HepG2 (cell line): ENCODE results near the gene FSIP1. TPM values are rescaled to one million over a fixed set of nuclear protein-coding genes. Genes with fewer than 3 reads are reported as not detected.

Experiments
- ASH2L ChIP-seq: fragments of 300-600, 200-600 bp; sonication (generic); IDR thresholded peaks from 2 replicates; pipeline ENCODE4 v1.7.0; 2017; ENCODE audit warnings: low read depth, mild to moderate bottlenecking, moderate library complexity, mixed read lengths, low read length; ENCODE audit not compliant: insufficient read length
- CBX2 ChIP-seq, 2 experiments: fragments of 200-600 bp in 1 of 2; sonication (generic); formaldehyde crosslinking in 1 of 2; IDR thresholded peaks; 2 replicates each; pipeline versions ENCODE4 v1.7.0 to v1.8.1; 2018 to 2022; ENCODE audit warnings: low read depth in 2 of 2, low read length in 1 of 2, mild to moderate bottlenecking in 1 of 2, missing genetic modification reagents in 1 of 2
- GPBP1L1 ChIP-seq: sonication (generic); formaldehyde crosslinking; IDR thresholded peaks from 2 replicates; pipeline ENCODE4 v1.5.0; 2020; ENCODE audit warnings: mild to moderate bottlenecking, missing genetic modification reagents
- HDAC2 ChIP-seq: sonication (generic); formaldehyde crosslinking; IDR thresholded peaks from 2 replicates; pipeline ENCODE4 v1.4.0; 2020; ENCODE audit warnings: missing genetic modification reagents
- HOXA9 ChIP-seq: sonication (generic); formaldehyde crosslinking; IDR thresholded peaks from 2 replicates; pipeline ENCODE4 v1.8.1; 2022; ENCODE audit warnings: missing genetic modification reagents, mild to moderate bottlenecking, moderate library complexity, borderline replicate concordance
- MZF1 ChIP-seq: sonication (generic); formaldehyde crosslinking; IDR thresholded peaks from 2 replicates; pipeline ENCODE4 v1.8.1; 2023; ENCODE audit warnings: mild to moderate bottlenecking, missing genetic modification reagents, borderline replicate concordance
- SALL2 ChIP-seq: sonication (generic); formaldehyde crosslinking; IDR thresholded peaks from 2 replicates; pipeline ENCODE4 v1.8.1; 2023; ENCODE audit warnings: mild to moderate bottlenecking, missing genetic modification reagents, inconsistent platforms
- TEAD3 ChIP-seq: optimal IDR thresholded peaks from 2 replicates; pipeline ENCODE3; 2016; ENCODE audit warnings: borderline replicate concordance
- ZBTB25 ChIP-seq: IDR thresholded peaks from 2 replicates; pipeline ENCODE4 v1.6.1; 2018; ENCODE audit warnings: missing genetic modification reagents
- ZMYM4 ChIP-seq: sonication (generic); formaldehyde crosslinking; IDR thresholded peaks from 2 replicates; pipeline ENCODE4 v1.8.1; 2023; ENCODE audit warnings: mild to moderate bottlenecking, missing genetic modification reagents
- ZNF317 ChIP-seq: sonication (generic); formaldehyde crosslinking; IDR thresholded peaks from 2 replicates; pipeline ENCODE4 v1.5.0; 2020; ENCODE audit warnings: mild to moderate bottlenecking, missing genetic modification reagents
- ZNF44 ChIP-seq: sonication (generic); formaldehyde crosslinking; IDR thresholded peaks from 2 replicates; pipeline ENCODE4 v1.5.1; 2020; ENCODE audit warnings: mild to moderate bottlenecking, missing genetic modification reagents
- ZNF512B ChIP-seq: sonication (generic); formaldehyde crosslinking; IDR thresholded peaks from 2 replicates; pipeline ENCODE4 v1.5.1; 2020; ENCODE audit warnings: missing genetic modification reagents, mild to moderate bottlenecking, borderline replicate concordance
- ZNF775 ChIP-seq: sonication (generic); formaldehyde crosslinking; IDR thresholded peaks from 2 replicates; pipeline ENCODE4 v1.4.0; 2020; ENCODE audit warnings: missing genetic modification reagents, mild to moderate bottlenecking, moderate library complexity, borderline replicate concordance
- polyA plus RNA-seq, 8 experiments: library from polyadenylated mRNA; depleted of rRNA in 3 of 8; stranded (reverse) in 7 of 8; unstranded in 1 of 8; fragments of >200 nt; fragmentation: Illumina TruSeq in 4 of 8; extraction: Trizol in 4 of 8; gene quantifications; 2 replicates each; pipeline versions ENCODE4 v1.2.1 to v1.2.3, GENCODE V29; 2011 to 2016; ENCODE audit warnings: low read depth in 4 of 8, missing spikeins in 1 of 8, mixed read lengths in 1 of 8; ENCODE audit not compliant: insufficient read depth in 1 of 8
- total RNA-seq, 5 experiments: library from RNA; depleted of rRNA; stranded (reverse); fragments of >200 nt; fragmentation: Illumina TruSeq; extraction: Trizol; gene quantifications; 2 replicates each; pipeline ENCODE4 v1.2.3, GENCODE V29; 2016; ENCODE audit warnings: low read depth in 1 of 5
- TF ChIP-seq, protein P1 (sequence below): sonication (generic); formaldehyde crosslinking; IDR thresholded peaks from 2 replicates; pipeline ENCODE4; 2020; ENCODE audit warnings: missing genetic modification reagents, mild to moderate bottlenecking, borderline replicate concordance

FSIP1 gene
- total and polyA plus RNA-seq, 2 of the 13 experiments (the other 11 are each of a cell fraction or from before 2014, with no cell fraction given): 0.18 TPM; not detected in 1

- TF ChIP-seq ZMYM4 (CRISPR knock-in tag): peak; percentile 90
- TF ChIP-seq ZNF775 (CRISPR knock-in tag): no peak
- TF ChIP-seq HDAC2 (CRISPR knock-in tag): peak; percentile 15
- TF ChIP-seq ZNF512B (CRISPR knock-in tag): 0 out of 2 replicates have a peak, but pooled peaks have one; percentile 15
- TF ChIP-seq SALL2 (CRISPR knock-in tag): no peak
- no peak for TF ChIP-seq ZBTB25 (CRISPR knock-in tag)
- TF ChIP-seq ZNF317 (CRISPR knock-in tag): no peak
- no peak for TF ChIP-seq GPBP1L1 (CRISPR knock-in tag)
- TF ChIP-seq ASH2L: peak; percentile 18
- TF ChIP-seq MZF1 (CRISPR knock-in tag): no peak
- no peak for TF ChIP-seq CBX2 (IDR thresholded peaks at IDR 0.05; ENCODE audit: low read depth, low read length)
- no peak for TF ChIP-seq CBX2 (CRISPR knock-in tag; IDR thresholded peaks at IDR 0.05; ENCODE audit: low read depth)
- 0 out of 2 replicates have a peak, but pooled peaks have one; percentile 16 for TF ChIP-seq ZNF44 (CRISPR knock-in tag)
- peak; percentile 97 for TF ChIP-seq TEAD3
- no peak; the same call in 1 of the 2 replicates for TF ChIP-seq HOXA9 (CRISPR knock-in tag)
- TF ChIP-seq, protein P1, sequence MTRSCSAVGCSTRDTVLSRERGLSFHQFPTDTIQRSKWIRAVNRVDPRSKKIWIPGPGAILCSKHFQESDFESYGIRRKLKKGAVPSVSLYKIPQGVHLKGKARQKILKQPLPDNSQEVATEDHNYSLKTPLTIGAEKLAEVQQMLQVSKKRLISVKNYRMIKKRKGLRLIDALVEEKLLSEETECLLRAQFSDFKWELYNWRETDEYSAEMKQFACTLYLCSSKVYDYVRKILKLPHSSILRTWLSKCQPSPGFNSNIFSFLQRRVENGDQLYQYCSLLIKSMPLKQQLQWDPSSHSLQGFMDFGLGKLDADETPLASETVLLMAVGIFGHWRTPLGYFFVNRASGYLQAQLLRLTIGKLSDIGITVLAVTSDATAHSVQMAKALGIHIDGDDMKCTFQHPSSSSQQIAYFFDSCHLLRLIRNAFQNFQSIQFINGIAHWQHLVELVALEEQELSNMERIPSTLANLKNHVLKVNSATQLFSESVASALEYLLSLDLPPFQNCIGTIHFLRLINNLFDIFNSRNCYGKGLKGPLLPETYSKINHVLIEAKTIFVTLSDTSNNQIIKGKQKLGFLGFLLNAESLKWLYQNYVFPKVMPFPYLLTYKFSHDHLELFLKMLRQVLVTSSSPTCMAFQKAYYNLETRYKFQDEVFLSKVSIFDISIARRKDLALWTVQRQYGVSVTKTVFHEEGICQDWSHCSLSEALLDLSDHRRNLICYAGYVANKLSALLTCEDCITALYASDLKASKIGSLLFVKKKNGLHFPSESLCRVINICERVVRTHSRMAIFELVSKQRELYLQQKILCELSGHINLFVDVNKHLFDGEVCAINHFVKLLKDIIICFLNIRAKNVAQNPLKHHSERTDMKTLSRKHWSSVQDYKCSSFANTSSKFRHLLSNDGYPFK: no peak
These were observed 202.0 kb downstream of the FSIP1 start, which contains the start of gene THBS1 (continued) for GRCh38 chr15:39580485-39581241.
